Activated CD4-positive, CD25-positive, alpha-beta regulatory T cell (primary cell): Measurements from ENCODE around the gene PLXNA3.

Experiments
- DNase-seq, 4 experiments: peaks; one replicate each; lab custom pipeline; 2025; lab: John Stamatoyannopoulos, UW

PLXNA3 gene

DNA sequence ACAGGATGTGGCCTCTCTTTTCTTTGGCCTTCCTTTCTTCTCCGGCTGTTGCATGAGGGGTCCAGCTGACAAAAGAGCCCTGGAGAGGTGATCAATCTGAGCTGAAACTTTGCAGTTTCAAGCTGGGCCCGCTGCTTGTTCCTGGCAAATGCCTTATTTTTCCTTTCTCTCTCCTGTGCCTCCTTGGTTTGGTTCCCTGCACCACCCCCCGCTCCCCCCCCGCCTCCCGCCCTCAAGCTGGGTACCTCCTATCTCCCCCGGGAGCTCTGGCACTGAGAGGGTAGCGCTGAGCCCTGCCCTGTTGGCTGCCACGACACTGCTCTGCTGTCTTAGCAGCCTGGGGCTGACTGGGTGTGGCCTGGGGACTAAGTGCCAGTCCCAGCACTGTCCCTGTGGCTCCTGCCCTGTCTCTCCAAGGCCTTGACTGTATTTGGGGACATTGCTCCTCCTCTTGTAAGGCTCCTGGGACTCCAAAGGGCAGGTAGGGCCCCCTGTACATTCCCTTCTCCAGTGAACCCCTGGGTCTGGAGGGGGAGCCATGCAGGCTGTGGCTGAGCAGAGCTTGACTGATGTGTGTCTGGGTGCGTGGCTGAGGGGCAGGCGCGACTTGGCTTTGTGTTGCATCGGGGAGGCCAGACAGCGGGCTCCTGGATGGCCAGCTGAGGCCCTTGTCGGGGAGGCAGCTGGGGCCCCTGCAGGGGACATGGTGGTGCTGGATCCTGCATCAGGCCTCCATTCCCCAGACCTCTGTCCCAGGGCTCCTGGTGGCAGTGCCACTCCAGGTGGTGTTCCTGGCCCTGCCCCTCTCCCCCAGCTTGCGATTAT is 1.1 kb downstream of the PLXNA3 start:
- no peak for DNase-seq

DNA sequence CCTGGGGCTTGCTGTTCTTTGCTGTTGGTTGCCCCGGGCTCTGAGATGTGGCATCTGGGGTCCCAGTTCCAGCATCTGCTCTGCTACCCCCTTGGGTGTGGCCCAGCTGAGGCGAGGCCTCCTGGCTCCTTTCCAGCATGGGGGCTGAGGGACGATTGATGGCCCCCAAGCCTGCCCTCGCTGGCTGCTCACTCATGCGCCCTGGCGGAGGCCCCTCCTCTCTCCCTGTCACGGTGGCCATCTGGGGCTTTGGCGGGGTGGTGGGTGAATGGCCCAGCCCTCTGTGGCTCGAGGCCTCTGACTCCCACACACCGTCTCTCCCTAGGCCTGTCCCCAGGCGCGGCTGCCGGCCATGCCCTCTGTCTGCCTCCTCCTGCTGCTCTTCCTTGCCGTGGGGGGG is 1.8 kb downstream of the PLXNA3 start:
- no peak for DNase-seq

DNA sequence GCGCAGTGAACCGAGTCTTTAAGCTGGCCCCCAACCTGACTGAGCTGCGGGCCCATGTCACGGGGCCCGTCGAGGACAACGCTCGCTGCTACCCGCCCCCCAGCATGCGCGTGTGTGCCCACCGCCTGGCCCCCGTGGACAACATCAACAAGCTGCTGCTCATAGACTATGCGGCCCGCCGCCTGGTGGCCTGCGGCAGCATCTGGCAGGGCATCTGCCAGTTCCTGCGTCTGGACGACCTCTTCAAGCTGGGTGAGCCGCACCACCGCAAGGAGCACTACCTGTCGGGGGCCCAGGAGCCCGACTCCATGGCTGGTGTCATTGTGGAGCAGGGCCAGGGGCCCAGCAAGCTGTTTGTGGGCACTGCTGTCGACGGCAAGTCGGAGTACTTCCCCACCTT is 2.2 kb downstream of the PLXNA3 start:
- DNase-seq: no peak

DNA sequence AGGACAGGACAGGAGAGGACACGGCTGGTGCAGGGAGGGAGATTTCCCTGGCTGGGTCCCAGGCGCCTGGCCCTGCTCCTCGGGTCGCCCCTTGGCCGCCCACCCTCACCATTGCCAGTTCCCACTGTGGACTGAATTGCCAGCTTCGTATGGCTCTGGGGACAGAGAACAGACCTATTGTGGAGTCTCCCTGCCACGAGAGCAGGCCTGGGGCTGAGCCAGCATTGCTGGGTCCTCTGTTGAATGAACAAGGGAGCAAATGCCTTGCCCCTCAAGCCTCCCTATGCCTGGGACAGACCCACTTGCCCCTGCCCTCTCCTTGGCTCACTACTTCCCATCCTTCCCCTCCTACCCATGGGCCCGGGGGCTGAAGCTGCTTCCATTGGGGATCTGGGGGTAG is 4.3 kb downstream of the PLXNA3 start:
- no peak for DNase-seq

DNA sequence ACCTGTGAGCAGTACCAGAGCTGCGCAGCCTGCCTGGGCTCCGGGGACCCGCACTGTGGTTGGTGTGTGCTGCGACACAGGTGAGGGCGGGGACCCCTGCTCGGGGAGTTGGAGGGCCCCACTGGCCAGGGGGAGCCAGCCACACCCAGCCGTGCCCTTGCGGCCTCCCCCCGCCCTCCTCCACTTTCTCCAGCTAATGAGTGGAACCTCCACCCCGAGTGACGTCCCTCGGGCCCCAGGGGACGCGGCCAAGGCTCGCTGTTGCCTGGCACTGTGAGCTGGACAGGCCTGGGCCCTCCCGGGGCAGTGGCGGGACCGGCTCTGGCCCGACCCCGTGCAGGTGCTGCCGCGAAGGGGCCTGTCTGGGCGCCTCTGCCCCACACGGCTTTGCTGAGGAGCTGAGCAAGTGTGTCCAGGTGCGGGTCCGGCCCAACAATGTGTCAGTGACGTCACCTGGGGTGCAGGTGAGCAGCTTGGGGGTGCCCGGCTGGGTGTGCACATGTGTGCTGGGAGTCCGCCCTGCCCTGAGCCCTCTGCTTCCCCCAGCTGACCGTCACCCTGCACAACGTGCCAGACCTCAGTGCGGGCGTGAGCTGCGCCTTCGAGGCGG is 5.6 kb downstream of the PLXNA3 start:
- no peak for DNase-seq

DNA sequence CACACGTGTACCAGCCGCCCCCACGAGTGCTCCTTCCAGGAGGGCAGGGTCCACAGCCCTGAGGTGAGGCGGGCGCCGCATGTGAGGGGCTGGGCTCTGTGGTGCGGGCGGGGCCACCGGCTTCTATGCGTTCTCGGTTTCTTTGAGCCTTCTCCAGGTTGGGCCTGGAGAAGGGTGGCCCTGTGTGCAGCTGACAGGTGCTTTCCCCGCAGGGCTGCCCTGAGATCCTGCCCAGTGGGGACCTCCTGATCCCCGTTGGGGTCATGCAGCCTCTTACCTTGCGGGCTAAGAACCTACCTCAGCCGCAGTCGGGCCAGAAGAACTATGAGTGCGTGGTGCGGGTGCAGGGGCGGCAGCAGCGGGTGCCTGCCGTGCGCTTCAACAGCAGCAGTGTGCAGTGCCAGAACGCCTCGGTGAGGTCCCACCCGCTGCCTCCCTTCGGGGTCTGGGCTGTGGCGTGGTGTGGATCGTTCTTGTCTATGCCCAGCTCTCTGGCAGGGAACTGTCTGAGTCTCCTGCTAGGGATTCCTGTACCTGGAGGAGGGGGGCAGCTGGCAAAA is 6.8 kb downstream of the PLXNA3 start:
- no peak for DNase-seq

DNA sequence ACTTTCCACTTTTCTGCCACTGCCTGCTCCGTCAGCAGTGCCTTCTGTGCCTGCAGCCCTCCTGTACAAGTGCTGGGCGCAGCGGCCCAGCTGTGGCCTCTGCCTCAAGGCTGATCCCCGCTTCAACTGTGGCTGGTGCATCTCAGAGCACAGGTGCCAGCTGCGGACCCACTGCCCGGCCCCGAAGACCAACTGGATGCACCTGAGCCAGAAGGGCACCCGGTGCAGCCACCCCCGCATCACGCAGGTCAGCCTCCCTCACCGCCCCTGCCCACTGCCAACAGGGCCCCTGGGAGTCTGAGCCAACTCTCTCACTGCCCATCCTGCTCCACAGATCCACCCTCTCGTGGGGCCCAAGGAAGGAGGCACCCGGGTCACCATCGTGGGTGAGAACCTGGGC is 7.5 kb downstream of the PLXNA3 start:
- no peak for DNase-seq

DNA sequence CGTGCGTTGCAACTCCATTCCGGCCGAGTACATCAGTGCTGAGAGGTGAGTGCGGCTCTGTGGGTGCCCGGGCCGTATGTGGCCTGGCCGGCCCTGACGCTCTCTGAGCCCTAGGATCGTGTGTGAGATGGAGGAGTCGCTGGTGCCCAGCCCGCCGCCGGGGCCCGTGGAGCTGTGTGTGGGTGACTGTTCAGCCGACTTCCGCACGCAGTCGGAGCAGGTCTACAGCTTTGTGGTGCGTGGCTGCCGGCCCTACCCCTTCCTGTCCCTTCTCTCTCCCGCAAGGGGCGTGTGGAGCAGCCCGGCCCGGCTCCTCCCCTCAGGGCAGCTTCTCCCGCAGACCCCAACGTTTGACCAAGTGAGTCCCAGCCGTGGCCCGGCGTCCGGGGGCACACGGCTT is 8.0 kb downstream of the PLXNA3 start:
- no peak for DNase-seq

DNA sequence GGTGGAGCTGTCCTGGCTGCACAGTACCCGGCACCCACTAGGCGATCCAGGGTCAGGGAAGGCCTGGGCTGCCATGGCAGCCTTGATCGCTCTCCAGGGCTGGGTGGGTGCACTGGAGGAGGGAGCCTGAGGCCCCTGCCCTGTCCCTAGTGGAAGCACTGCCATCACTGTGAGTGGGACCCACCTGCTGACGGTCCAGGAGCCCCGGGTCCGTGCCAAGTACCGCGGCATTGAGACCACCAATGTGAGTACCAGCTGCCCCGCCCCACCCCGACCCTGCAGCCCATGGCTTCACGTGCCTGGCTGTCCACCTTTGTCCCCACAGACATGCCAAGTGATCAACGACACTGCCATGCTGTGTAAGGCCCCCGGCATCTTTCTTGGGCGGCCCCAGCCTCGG is 8.8 kb downstream of the PLXNA3 start:
- no peak for DNase-seq

DNA sequence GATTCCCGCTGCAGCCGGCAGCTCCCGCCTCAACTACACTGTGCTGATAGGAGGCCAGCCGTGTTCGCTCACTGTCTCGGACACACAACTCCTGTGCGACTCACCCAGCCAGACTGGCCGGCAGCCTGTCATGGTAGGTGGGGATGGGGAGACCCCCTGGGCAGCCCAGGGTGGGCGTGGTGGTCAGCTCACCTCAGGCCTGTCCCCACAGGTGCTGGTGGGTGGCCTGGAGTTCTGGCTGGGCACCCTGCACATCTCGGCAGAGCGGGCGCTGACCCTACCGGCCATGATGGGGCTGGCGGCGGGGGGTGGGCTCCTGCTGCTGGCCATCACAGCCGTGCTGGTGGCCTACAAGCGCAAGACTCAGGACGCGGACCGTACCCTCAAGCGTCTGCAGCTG is 9.5 kb downstream of the PLXNA3 start:
- no peak for DNase-seq

DNA sequence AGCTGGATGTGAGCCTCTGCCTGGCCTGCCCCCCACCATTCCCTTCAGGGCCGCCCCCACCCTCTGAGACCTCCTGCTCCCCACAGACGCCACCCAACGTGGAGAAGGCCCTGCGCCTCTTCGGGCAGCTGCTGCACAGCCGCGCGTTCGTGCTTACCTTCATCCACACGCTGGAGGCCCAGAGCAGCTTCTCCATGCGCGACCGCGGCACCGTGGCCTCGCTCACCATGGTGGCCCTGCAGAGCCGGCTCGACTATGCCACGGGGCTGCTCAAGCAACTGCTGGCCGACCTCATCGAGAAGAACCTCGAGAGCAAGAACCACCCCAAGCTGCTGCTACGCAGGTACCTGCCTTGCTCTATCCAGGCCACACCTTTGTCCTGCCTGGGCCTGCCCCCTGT is 10.1 kb downstream of the PLXNA3 start:
- no peak for DNase-seq

DNA sequence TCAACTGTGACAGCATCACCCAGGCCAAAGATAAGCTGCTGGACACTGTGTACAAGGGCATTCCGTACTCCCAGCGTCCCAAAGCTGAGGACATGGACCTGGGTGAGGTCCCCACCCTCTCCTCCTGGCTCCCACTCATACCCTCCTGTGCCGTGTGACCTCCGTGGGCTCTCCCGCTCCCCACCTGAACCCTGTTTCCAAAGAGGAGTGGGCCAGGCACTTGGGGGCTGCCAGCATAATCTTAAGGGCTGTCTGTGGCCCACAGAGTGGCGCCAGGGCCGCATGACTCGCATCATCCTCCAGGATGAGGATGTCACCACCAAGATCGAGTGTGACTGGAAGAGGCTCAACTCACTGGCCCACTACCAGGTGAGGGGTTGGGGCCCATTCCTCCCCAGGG is 11.0 kb downstream of the PLXNA3 start:
- DNase-seq: no peak

DNA sequence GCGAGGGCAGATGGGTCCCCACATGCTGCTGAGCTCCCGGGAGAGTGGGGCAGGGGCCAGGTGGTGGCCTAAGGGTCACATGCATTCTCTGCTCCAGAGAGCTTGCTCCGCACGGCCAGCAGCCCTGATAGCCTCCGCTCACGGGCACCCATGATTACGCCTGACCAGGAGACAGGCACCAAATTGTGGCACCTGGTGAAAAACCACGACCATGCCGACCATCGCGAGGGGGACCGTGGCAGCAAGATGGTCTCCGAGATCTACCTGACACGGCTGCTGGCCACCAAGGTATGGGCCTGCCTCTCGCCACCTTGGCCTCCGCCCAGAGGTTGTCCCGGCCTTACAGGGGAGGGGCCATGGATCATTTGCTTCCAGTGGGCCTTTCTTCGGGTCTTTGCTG is 11.8 kb downstream of the PLXNA3 start:
- no peak for DNase-seq

DNA sequence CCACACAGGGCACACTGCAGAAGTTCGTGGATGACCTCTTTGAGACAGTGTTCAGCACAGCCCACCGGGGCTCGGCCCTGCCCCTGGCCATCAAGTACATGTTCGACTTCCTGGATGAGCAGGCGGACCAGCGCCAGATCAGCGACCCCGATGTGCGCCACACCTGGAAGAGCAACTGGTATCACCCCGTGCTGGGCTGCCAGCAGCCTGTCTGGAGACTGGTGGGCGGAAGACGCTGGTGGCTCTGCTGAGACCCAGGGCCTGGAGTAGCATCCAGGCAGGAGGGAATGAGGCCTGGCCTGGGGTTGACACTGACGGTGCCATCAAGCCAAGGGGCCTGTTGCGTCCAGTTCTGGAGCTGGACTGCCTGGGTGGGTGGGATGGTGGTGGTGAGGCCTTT is 12.4 kb downstream of the PLXNA3 start:
- no peak for DNase-seq

DNA sequence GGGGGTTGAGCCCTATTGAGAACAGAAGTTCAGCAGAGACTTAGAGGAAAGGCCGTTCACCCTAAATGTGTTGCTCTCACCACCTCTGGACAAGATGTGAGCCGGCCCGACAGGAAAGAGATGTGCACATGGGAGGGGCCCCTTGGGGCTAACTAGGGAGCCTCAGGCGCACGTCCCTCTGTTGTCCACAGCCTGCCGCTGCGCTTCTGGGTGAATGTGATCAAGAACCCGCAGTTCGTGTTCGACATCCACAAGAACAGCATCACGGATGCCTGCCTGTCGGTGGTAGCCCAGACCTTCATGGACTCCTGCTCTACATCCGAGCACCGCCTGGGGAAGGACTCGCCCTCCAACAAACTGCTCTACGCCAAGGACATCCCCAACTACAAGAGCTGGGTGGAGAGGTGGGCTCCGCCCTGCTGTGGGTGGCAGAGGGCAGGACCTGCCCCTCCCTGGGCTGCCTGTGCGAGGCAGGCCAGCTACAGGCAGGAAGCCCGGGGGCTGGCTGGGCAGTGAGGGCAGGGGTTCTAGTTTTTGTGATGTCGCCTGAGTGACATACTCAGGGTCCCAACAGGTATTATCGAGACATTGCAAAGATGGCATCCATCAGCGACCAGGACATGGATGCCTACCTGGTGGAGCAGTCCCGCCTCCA is 13.0 kb downstream of the PLXNA3 start:
- no peak for DNase-seq

DNA sequence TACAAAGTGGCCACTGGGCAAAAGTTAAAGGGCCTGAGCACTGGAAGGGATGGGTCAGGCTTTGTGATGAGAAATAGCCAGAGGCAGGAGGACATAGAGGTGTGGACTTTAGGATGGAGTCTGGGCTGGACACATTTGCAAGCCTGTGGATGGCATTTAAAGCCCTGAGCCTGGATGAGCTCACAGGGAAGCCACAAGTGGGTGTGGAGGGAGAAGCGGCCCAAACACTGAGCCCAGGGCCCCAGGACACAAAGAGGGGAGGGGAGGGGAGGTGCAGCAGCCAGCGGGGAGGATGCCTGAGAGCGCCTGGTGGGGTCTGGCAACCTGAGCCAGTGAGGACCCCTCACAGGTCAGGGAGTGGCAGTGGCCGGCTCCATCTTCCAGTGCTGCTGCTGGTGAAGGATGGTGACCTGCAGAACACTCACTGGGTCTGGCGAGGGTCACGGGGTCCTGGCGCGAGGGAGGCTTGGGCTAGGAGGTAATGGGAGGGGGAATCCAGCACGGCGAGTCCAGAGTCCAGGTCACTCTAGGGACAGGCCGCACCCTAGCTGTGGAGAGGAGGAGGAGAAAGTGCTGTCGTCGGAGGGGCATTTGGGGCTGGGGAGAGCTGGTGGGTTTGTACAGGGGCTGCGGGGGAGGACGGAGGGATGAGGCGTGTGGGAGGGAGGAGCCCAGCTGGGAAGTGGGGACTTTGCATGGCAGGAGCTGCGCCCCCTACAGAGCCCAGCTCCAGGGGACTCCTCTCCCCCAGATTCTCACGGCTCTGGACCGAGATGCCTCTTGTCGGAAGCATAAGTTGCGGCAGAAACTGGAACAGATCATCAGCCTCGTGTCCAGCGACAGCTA is 14.0 kb downstream of the PLXNA3 start:
- no peak for DNase-seq

DNA sequence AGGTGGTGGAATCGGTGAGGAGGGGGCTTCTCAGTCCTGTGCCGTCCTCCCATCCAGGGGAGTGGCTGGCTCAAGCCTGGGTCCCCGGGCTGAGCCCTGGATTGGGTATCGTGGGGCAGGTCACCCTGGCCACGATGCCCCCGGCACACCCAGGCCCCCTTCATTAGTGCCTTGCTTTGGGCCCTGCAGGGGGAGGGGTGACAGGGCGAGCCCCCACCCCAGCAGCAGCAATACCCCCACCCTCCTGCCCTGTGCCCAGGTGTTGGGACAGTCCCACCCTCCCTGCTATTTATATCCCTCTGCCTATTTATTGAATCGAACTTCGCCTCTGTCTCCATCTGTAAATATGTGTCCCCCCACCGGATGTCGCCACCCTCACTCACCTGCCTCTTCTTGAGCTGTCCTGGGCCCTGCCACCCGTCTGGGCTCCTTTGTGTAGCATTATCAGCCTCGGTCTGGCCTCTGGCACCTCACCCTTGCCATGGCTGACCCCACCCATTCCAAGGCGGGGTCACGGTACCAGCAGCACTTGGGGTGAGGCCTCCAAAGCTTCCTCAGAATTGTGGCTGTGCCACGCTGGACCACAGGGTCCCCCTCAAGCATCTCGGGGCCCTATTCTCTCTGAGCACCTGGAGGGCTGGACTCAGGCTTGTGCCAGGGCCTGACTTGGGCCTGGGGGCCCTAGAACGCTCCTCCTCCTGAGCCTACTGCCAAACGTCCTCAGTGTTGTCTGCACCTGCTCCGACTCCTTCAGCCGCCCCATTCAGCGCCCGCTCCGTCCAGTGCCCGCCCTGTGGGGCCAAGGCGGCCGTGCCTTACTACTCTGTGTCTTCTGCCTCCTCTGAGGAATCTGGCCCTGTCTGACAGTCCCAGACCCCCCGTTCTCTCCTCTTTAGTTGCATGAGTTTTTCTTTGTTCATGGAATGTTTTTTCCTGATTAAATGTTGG is 14.9 kb downstream of the PLXNA3 start:
- DNase-seq: no peak

DNA sequence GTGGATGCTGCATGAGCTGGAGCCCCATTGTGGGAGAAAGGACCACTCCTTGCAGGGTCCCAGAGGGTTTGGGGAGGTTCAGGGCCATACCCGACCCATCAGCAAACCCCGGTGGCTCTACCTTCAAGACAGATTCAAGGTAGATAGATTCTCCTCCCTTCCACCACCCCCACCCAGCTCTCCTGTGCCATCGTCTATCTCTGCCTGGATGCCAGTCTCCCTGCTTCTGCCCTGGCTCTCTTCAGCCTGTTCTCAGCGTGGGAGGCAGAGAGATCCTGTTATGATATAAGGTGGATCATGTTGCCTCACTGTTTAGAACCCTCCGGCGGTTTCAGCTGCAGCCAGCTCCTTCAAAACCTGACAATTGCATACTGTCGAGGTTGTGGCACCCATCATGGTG is 15.6 kb downstream of the PLXNA3 start:
- DNase-seq: no peak

DNA sequence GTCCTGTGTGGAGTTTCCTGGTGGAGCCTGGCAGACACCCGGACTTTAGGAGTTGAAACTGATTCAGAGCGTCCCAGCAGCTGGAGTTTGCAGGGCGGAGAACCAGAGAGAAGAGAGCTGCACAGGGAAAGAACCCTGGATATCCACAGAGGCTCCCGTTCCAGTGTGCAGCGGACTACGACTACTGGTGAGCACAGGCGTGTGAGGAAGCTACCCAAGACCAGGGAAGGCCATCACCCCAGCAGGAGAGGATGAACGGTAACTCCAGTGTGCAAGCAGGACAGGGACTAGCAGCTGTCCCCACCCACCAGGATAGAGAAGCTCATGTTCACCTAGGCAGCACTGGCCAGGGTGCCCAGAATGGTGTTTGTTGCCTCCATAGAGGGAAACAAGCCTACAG is 18.7 kb downstream of the PLXNA3 start:
- no peak for DNase-seq

DNA sequence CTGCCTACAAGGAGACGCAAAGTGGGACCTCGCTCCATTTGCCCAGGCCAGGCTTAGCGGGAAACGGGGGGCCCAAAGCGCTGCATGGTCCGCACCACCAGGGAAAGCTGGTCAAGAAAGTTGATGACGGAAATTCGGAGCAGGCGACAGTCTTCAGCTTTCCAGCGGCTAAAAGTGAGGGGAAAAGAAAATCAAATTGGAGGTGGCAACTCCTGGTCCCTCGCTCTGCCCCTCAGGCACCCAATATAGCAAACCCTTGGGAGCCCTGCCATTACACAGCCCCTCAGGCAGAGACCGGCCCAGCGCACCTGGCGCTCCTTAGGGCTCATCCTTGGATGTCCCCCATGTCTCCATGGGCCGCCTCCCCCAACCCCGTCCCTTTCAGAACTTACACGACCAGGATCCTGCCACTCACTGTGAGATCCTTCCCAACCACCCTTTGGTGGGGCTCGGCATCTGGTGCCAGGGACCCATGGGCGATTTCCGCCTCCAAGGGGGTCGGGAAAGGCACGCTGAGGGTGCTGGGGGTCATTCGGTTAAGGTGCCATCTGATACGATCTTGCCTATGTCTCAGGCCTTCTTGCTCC is 19.9 kb downstream of the PLXNA3 start:
- DNase-seq: no peak
